ENCODE data around the gene TTC4. TPM values are rescaled to one million over a fixed set of nuclear protein-coding genes. Genes with fewer than 3 reads are reported as not detected.

The TTC4 gene
- polyA plus RNA-seq, 1 donor from 2014 or later, result 22.5 TPM

DNA sequence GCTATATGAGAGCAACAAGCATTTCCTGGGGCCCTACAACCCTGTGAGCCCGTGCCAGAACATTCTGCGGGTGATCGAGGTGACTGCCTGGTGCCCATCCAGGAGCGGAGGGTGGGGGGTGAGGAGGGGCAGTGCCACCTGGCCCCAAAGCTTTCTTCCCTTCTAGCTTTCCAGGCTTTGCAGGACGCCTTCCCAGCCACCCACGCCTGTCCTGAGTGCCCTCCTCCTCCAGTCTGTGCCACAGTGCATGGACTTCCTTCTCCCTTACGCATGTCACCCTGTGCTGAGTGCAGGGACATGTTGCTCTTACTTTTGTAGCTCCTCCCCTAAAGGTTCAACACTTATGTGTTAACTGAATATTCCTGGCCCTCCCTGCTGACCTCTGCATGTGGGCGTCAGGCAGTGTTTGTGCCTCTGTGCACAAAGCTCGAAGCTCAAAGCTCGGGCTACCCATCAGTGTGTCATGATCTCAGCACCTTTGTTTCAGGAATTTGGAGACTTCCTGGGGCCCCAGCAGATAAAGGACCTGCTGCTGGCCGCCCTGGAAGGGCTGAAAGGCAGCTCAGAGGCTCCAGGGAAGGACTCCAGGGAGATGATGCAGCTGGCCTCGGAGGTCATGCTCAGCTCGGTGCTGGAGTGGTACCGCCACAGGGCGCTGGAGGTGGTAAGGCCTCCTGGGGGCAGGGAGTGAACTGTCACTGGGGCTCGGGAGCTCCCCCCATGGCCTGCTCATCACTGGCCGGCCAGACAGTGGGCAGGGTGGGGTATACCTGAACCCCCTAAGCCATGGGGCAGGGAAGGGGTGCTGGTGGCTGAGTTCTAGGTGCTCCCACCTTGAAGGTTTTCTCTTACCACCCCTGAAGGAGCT is 36.7 kb upstream of the TTC4 start:
- Histone ChIP-seq H3K9me2 (ENCODE audit: insufficient read depth, low read length) (no peaks in the 10 kb centered on the region), H2AFZ (ENCODE audit: low read depth, low read length) (no peak overlapping the region), H3K9ac (ENCODE audit: low read length) (no peak overlapping the region), H3K36me3 (ENCODE audit: insufficient read depth, low read length) (no peaks in the 10 kb centered on the region), H3K9me3 (ENCODE audit: low read length) (no peaks in the 10 kb centered on the region), H4K20me1 (ENCODE audit: insufficient read depth) (no peaks in the 10 kb centered on the region), H3K27ac (ENCODE audit: low read length) (no peak overlapping the region), H3F3A (ENCODE audit: insufficient read depth, low read length, poor library complexity, severe bottlenecking) (no peaks in the 10 kb centered on the region), H3K4me2 (ENCODE audit: low read length) (no peak overlapping the region), H3K27me3 (ENCODE audit: insufficient read depth, low read depth, low read length) (no peaks in the 10 kb centered on the region), H3K79me2 (replicated peaks; ENCODE audit: insufficient read depth, low read length) (no peaks in the 10 kb centered on the region), H3K4me3 (ENCODE audit: low read length) (no peak overlapping the region)
- TF ChIP-seq MXI1 (conservative IDR thresholded peaks at IDR 0.05; ENCODE audit: poor library complexity, severe bottlenecking), result no peak
- TF ChIP-seq EP300 (conservative IDR thresholded peaks at IDR 0.05; ENCODE audit: poor library complexity, severe bottlenecking), result no peak

GRCh38 chr1:54679706-54680105 is 36.0 kb upstream of the TTC4 start:
- Histone ChIP-seq H3K4me2 (ENCODE audit: low read length) (no peak overlapping the region), H3K9me2 (ENCODE audit: insufficient read depth, low read length) (no peaks in the 10 kb centered on the region), H3K36me3 (ENCODE audit: insufficient read depth, low read length) (no peaks in the 10 kb centered on the region), H3K9me3 (ENCODE audit: low read length) (no peaks in the 10 kb centered on the region), H3K27ac (ENCODE audit: low read length) (peak overlapping the region; percentile 93), H3K27me3 (ENCODE audit: insufficient read depth, low read depth, low read length) (no peaks in the 10 kb centered on the region), H3K4me3 (ENCODE audit: low read length) (no peak overlapping the region), H3K79me2 (replicated peaks; ENCODE audit: insufficient read depth, low read length) (no peaks in the 10 kb centered on the region), H4K20me1 (ENCODE audit: insufficient read depth) (no peaks in the 10 kb centered on the region), H3F3A (ENCODE audit: insufficient read depth, low read length, poor library complexity, severe bottlenecking) (no peaks in the 10 kb centered on the region), H2AFZ (ENCODE audit: low read depth, low read length) (no peak overlapping the region), H3K9ac (ENCODE audit: low read length) (no peak overlapping the region)
- TF ChIP-seq SMC3 (conservative IDR thresholded peaks at IDR 0.05; ENCODE audit: poor library complexity), result no peak

DNA sequence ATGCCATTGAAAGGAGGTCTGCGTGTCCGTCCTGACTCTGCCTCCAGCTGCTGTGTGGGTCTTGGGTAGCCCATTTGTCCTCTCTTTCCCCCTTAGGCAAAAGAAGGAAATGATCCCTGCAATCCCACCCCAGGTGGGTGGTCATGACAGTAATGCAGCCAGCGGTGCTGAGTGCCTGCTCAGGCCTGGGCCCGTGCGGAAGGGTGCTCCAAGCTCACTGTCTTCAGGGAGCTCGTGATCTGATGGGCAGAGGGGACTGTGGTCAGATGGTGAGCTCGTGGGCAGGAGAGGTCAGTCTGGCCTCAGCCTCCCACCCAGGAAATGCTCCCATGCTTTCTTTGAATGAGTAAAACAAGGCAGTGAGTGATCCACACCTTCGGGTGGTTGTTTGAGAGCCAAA is 35.3 kb upstream of the TTC4 start:
- Histone ChIP-seq H3K9ac (ENCODE audit: low read length) (peak overlapping the region; percentile 62), H3F3A (ENCODE audit: insufficient read depth, low read length, poor library complexity, severe bottlenecking) (no peaks in the 10 kb centered on the region), H3K27ac (ENCODE audit: low read length) (peak overlapping the region; percentile 93), H3K27me3 (ENCODE audit: insufficient read depth, low read depth, low read length) (no peaks in the 10 kb centered on the region), H3K4me3 (ENCODE audit: low read length) (peak overlapping the region; percentile 57), H2AFZ (ENCODE audit: low read depth, low read length) (no peak overlapping the region), H3K9me2 (ENCODE audit: insufficient read depth, low read length) (no peaks in the 10 kb centered on the region), H3K9me3 (ENCODE audit: low read length) (no peaks in the 10 kb centered on the region), H3K4me2 (ENCODE audit: low read length) (peak overlapping the region; percentile 95), H3K36me3 (ENCODE audit: insufficient read depth, low read length) (no peaks in the 10 kb centered on the region), H4K20me1 (ENCODE audit: insufficient read depth) (no peaks in the 10 kb centered on the region), H3K79me2 (replicated peaks; ENCODE audit: insufficient read depth, low read length) (no peaks in the 10 kb centered on the region)
- TF ChIP-seq EP300 (conservative IDR thresholded peaks at IDR 0.05; ENCODE audit: poor library complexity, severe bottlenecking) (no peak), TAF1 (IDR thresholded peaks at IDR 0.05; ENCODE audit: low read depth) (no peak), RAD21 (conservative IDR thresholded peaks at IDR 0.05) (no peak), EZH2 (IDR thresholded peaks at IDR 0.05; ENCODE audit: borderline replicate concordance, insufficient read depth, low read length, poor library complexity, severe bottlenecking) (no peak), REST (IDR thresholded peaks at IDR 0.05; ENCODE audit: borderline replicate concordance) (no peak), MXI1 (conservative IDR thresholded peaks at IDR 0.05; ENCODE audit: poor library complexity, severe bottlenecking) (no peak), SMC3 (conservative IDR thresholded peaks at IDR 0.05; ENCODE audit: poor library complexity) (no peak), POLR2AphosphoS5 (IDR thresholded peaks at IDR 0.05) (no peak), CTCF (IDR thresholded peaks at IDR 0.05; ENCODE audit: poor library complexity, severe bottlenecking) (no peak)
